Uterus (tissue), 4 donors: Measurements from ENCODE around the gene NNT. TPM values are rescaled to one million over a fixed set of nuclear protein-coding genes. Genes with fewer than 3 reads are reported as not detected.
A peak's percentile ranks its signal among the peaks of the same experiment; 100 is the strongest.

ENCODE experiments used
- DNase-seq, 2 donors: peaks; one replicate each; pipeline ENCODE4 v3.0.0-alpha.2; 2019 to 2020
- H3K27ac ChIP-seq, 2 donors: fragments of 200-600 bp; sonication (generic); 1 replicate in 1 of 2; 2 replicates in 1 of 2; pipeline ENCODE4 v1.5.1; 2016 to 2018
- H3K27me3 ChIP-seq, 2 donors: fragments of 200-600 bp; sonication (generic); one replicate each; pipeline ENCODE4 v1.5.1; 2018 to 2019; ENCODE audit warnings: control low read depth in 1 of 2
- H3K36me3 ChIP-seq, 2 donors: fragments of 200-600 bp; sonication (generic); one replicate each; pipeline ENCODE4 v1.5.1; 2019; ENCODE audit warnings: control low read depth in 1 of 2
- H3K4me1 ChIP-seq, 2 donors: fragments of 200-600 bp; sonication (generic); one replicate each; pipeline ENCODE4 v1.5.1; 2018 to 2019; ENCODE audit warnings: control low read depth in 1 of 2
- H3K4me3 ChIP-seq, 2 donors: fragments of 200-600 bp; sonication (generic); 1 replicate in 1 of 2; 2 replicates in 1 of 2; pipeline ENCODE4 v1.5.1; 2018 to 2019; ENCODE audit warnings: mild to moderate bottlenecking in 1 of 2
- H3K9me3 ChIP-seq, 2 donors: fragments of 200-600 bp; sonication (generic); one replicate each; pipeline ENCODE4 v1.5.1; 2019; ENCODE audit warnings: control low read depth in 1 of 2
- POLR2A ChIP-seq, 2 donors: fragments of 450-650 bp; IDR thresholded peaks; one replicate each; pipeline ENCODE4 v1.6.1; 2016; ENCODE audit warnings: antibody characterized with exemption in 2 of 2, mild to moderate bottlenecking in 1 of 2, moderate library complexity in 1 of 2
- intact Hi-C: fragments of 100-400 bp; cut with DNase I; formaldehyde crosslinking; loops from one replicate; pipeline ENCODE4 v1.15.1; 2023; ENCODE audit warnings: low total_unique reads
- total RNA-seq, 4 donors: library from RNA; depleted of rRNA in 3 of 4; stranded (reverse); fragments of >200 nt in 3 of 4; gene quantifications; one replicate each; pipeline versions ENCODE4 v1.1.0 to v1.2.4, GENCODE V29; 2014 to 2023
- TF ChIP-seq, protein P1 (sequence below), 4 experiments: fragments of 200-600 bp in 2 of 4; fragments of 450-650 bp in 2 of 4; sonication (generic) in 2 of 4; IDR thresholded peaks; one replicate each; pipeline ENCODE4 v1.5.1; 2016 to 2019; ENCODE audit warnings: antibody characterized with exemption in 4 of 4, mild to moderate bottlenecking in 2 of 4, moderate library complexity in 1 of 4
- donor health status: DM: yes; HTN: yes; CAD: no.

NNT gene
- total RNA-seq, 4 donors from 2014 or later = 25.3 to 112 (median 43.8) TPM

DNA sequence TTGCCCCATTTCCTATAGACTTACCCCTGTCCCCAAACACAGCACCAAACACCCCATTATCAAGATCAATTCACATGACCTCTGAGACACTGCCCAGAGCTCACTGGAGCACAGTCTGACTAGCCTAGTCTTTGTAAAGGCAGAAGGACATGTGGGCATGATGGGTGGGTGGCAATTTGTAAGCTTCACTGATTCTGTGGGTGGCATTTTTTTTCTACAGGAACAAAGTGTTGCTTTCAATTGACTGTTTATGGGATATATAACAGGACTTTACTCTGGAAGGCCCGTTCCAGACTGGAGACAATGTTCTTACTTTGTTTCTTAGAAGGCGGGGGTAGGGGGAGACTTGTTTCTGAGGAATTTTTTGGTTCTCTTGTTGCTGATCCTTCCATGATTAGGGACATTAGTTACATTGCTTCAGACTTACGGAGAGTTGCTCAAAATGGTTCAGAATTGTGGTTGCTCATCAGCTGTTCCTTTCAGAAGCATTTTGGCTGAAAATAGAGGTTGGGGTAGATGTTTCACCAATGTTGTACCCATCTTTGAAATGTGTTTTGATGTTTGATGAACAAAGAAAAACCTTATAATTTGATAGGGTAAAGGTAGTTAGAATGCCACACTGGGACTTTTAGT lies 20.2 kb downstream of the NNT start:
- TF ChIP-seq POLR2A (IDR thresholded peaks at IDR 0.05) = no peak
- TF ChIP-seq, protein P1, sequence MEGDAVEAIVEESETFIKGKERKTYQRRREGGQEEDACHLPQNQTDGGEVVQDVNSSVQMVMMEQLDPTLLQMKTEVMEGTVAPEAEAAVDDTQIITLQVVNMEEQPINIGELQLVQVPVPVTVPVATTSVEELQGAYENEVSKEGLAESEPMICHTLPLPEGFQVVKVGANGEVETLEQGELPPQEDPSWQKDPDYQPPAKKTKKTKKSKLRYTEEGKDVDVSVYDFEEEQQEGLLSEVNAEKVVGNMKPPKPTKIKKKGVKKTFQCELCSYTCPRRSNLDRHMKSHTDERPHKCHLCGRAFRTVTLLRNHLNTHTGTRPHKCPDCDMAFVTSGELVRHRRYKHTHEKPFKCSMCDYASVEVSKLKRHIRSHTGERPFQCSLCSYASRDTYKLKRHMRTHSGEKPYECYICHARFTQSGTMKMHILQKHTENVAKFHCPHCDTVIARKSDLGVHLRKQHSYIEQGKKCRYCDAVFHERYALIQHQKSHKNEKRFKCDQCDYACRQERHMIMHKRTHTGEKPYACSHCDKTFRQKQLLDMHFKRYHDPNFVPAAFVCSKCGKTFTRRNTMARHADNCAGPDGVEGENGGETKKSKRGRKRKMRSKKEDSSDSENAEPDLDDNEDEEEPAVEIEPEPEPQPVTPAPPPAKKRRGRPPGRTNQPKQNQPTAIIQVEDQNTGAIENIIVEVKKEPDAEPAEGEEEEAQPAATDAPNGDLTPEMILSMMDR (IDR thresholded peaks at IDR 0.05) = no peak
- Histone ChIP-seq H3K27ac (no peak overlapping the region), H3K36me3 (no peaks in the 10 kb centered on the region), H3K4me3 (no peak overlapping the region), H3K9me3 (no peaks in the 10 kb centered on the region), H3K27me3 (no peaks in the 10 kb centered on the region), H3K4me1 (no peaks in the 10 kb centered on the region)
- no peak for DNase-seq
- intact Hi-C loops = no loop called here

DNA sequence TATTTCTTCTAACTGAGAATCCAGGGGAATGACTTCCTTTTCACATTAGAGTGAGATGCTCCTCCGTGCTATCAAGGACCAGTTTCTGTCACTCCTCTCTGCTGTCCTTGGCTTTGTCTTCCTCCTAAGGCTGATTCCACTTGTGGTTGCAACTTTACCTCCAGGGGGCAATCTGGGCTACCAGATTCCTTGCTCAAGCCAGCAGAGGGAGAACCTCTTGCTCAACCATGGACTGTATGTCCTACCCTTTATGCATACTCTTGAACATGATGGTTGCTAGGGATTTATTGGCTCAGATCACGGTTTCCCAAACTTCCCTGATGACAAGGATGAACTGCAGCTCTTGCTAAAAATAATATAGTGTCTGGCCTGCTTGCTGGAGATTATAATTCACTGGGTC lies 24.0 kb downstream of the NNT start:
- H3K9me3 ChIP-seq = no peaks in the 10 kb centered on the region
- intact Hi-C loops = no loop called here
- H3K4me1 ChIP-seq = peaks cover 0 to 3% of the 10 kb centered on the region in 2 donors
- TF ChIP-seq POLR2A (IDR thresholded peaks at IDR 0.05) = no peak
- TF ChIP-seq, protein P1 (IDR thresholded peaks at IDR 0.05) = peak in 2 of 4 experiments; percentile 18 to 33
- H3K4me3 ChIP-seq = no peak overlapping the region
- no peaks in the 10 kb centered on the region for H3K36me3 ChIP-seq
- H3K27ac ChIP-seq = no peak overlapping the region
- no peaks in the 10 kb centered on the region for H3K27me3 ChIP-seq
- DNase-seq = peak in 1 of 2 donors; percentile 23

DNA sequence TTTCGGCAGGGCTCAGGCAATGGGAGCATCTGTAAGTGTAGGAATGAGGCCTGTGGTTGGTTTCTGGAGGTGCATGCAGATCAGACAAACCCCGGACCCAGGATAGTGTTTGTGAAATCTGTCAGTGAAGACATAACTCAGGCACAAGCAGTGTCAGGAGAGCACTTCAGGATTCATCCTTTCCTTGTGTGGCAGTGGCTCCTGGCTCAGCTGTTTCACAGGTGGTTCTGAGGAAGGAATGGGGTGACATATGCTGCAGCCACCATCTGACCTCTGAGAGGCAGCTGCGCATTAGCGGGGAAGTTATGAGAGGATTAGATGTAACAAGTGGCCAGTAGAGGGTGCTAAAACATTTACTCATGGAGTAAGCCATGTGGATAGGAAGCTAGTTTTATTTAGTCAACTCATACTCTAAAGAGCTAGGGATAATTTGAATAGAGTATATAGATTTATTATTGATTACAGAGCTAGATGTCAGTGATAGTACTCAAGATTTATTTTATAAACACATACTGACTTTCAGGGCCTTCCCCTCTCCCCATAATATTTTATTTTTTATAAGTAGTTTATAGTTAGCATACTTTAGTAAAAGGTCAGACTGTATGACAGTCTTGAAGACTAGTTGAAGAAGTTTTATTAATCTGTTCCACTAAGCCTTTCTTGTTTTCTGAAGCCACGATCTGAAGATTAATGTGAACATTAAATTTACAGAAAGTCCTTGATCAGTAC lies 28.4 kb downstream of the NNT start:
- intact Hi-C loops = no loop called here
- H3K27ac ChIP-seq = no peak overlapping the region
- DNase-seq = peak; percentile 18 to 40

GRCh38 chr5:43634621-43635020 lies 31.6 kb downstream of the NNT start:
- Histone ChIP-seq H3K9me3 (no peaks in the 10 kb centered on the region), H3K36me3 (no peaks in the 10 kb centered on the region), H3K4me3 (no peak overlapping the region), H3K4me1 (peaks cover 0 to 3% of the 10 kb centered on the region in 2 donors), H3K27ac (no peak overlapping the region), H3K27me3 (no peaks in the 10 kb centered on the region)
- intact Hi-C loops = no loop called here
- DNase-seq = no peak
- TF ChIP-seq, protein P1 (IDR thresholded peaks at IDR 0.05) = no peak
- TF ChIP-seq POLR2A (IDR thresholded peaks at IDR 0.05) = no peak

More for the DNA sequence above, 28.4 kb downstream of the NNT start:
- TF ChIP-seq, protein P1 (IDR thresholded peaks at IDR 0.05) = peak; percentile 53 to 66 (median 59)
- no peak for TF ChIP-seq POLR2A (IDR thresholded peaks at IDR 0.05)
- Histone ChIP-seq H3K36me3 (no peaks in the 10 kb centered on the region), H3K4me3 (no peak overlapping the region), H3K27me3 (no peaks in the 10 kb centered on the region), H3K9me3 (no peaks in the 10 kb centered on the region), H3K4me1 (peaks cover 0 to 3% of the 10 kb centered on the region in 2 donors)

DNA sequence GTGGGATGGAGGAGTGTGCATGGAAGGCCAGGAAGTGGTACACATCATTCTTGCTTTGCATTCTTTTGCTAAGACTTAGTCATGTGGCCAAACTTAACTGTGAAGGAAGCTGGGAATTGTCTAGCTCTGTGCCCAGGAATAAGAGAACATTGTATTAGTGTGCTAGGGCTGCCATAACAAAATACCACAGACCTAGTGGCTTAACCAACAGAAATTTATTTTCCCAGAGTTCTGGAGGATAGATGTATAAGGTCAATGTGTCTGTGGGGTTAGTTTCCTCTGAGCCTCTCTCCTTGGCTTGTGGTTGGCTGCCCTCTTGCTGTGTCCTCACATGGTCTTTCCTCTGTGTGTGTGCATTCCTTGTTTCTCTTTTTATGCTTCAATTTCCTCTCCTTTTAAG lies 32.4 kb downstream of the NNT start:
- TF ChIP-seq POLR2A (IDR thresholded peaks at IDR 0.05) = no peak
- TF ChIP-seq, protein P1 (IDR thresholded peaks at IDR 0.05) = no peak
- Histone ChIP-seq H3K27ac (peak overlapping the region in 1 of 2 donors; percentile 5), H3K9me3 (no peaks in the 10 kb centered on the region), H3K4me3 (no peak overlapping the region), H3K27me3 (no peaks in the 10 kb centered on the region), H3K36me3 (no peaks in the 10 kb centered on the region), H3K4me1 (peaks cover 0 to 3% of the 10 kb centered on the region in 2 donors)
- DNase-seq = no peak
- intact Hi-C loops = no loop called here
